ENCODE data around the gene ABO. TPM values are rescaled to one million over a fixed set of nuclear protein-coding genes. Genes with fewer than 3 reads are reported as not detected.

ABO gene
- total and polyA plus RNA-seq, 2 donors (not counting 3 experiments of a cell fraction or from before 2014, with no cell fraction given), result not detected

GRCh38 chr9:133242241-133242640 lies 32.8 kb downstream of the ABO start:
- Histone ChIP-seq H3K9ac (replicated peaks; ENCODE audit: extremely low read depth, insufficient read depth, low read length) (no peak overlapping the region), H4K20me1 (replicated peaks; ENCODE audit: control insufficient read depth, extremely low read depth, insufficient read depth, low read length) (no peaks in the 10 kb centered on the region), H3K9me1 (replicated peaks; ENCODE audit: control insufficient read depth, extremely low read depth, insufficient read depth, low read length) (no peaks in the 10 kb centered on the region), H3K79me2 (ENCODE audit: control insufficient read depth, insufficient read depth, low read length) (no peaks in the 10 kb centered on the region), H3K4me3 (replicated peaks in 1 of 3; ENCODE audit: insufficient read depth in 1 of 3, low read depth in 1 of 3, low read length in 3 of 3) (no peak overlapping the region), H3K9me3 (replicated peaks; ENCODE audit: control insufficient read depth, insufficient read depth, low read length) (no peaks in the 10 kb centered on the region), H3K4me2 (ENCODE audit: insufficient read depth, low read length) (no peak overlapping the region), H2AFZ (ENCODE audit: low read depth, low read length) (no peak overlapping the region), H3K4me1 (ENCODE audit: control insufficient read depth, extremely low read depth, insufficient read depth, low read length) (peaks cover 14% of the 10 kb centered on the region), H3K27ac (ENCODE audit: insufficient read depth, low read depth, low read length) (no peak overlapping the region), H3K27me3 (ENCODE audit: control insufficient read depth in 2 of 2, insufficient read depth in 2 of 2, low read length in 2 of 2) (peaks cover 4 to 6% of the 10 kb centered on the region in 2 experiments), H3K36me3 (ENCODE audit: control insufficient read depth in 2 of 2, extremely low read depth in 1 of 2, insufficient read depth in 2 of 2, low read length in 2 of 2) (no peaks in the 10 kb centered on the region)
- ChIA-PET CTCF (interaction anchor here (4.2 kb wide), 1 partner anchor 55 kb away, joined by 16 read pairs; no protein-coding TSS in a partner anchor), POLR2A (no interaction called here)
- BruUV-seq (replicated peaks), result no TSS peak
- intact Hi-C loops (cut with micrococcal nuclease) (no loop called here), dilution Hi-C loops (cut with MboI; ENCODE audit: extremely low pct_ligation_motif_present, low sequenced_read_pairs) (no loop called here)
- no peak for DNase-seq (ENCODE audit: low read depth, low spot score)
- no peak for FAIRE-seq
- TF ChIP-seq EZH2 (IDR thresholded peaks at IDR 0.05; ENCODE audit: borderline replicate concordance, low read depth, low read length, severe bottlenecking) (no peak), MYC (IDR thresholded peaks at IDR 0.05; ENCODE audit: low read depth, low read length) (no peak), CTCF (IDR thresholded peaks at IDR 0.05; ENCODE audit: extremely low read depth in 1 of 2, insufficient read depth in 1 of 2, low read depth in 1 of 2, low read length in 2 of 2) (no peak), GATA2 (IDR thresholded peaks at IDR 0.05; ENCODE audit: insufficient read depth, insufficient read length, low read depth, low read length) (no peak), FOS (IDR thresholded peaks at IDR 0.05; ENCODE audit: borderline replicate concordance, insufficient read depth, low read length) (no peak), MAX (IDR thresholded peaks at IDR 0.05; ENCODE audit: insufficient read depth, insufficient read length) (no peak), POLR2A (IDR thresholded peaks at IDR 0.05; ENCODE audit: low read depth, low read length) (no peak), JUN (IDR thresholded peaks at IDR 0.05; ENCODE audit: borderline replicate concordance, insufficient read depth, insufficient read length, low read depth) (no peak), POLR2AphosphoS5 (IDR thresholded peaks at IDR 0.05; ENCODE audit: insufficient read depth, low read depth, low read length) (no peak)

Data from endothelial cell of umbilical vein (primary cell).